WTC11 (cell line): ENCODE results near the gene ZNF764. TPM values are rescaled to one million over a fixed set of nuclear protein-coding genes. Genes with fewer than 3 reads are reported as not detected.

ENCODE experiments used
- ATAC-seq: fragments of 200-7000 bp; cut with Tn5 transposase; 2 replicates; pipeline ENCODE4 v1.10.0; 2021; ENCODE audit warnings: mild to moderate bottlenecking, moderate library complexity
- CTCF ChIA-PET: fragments of 300-600 bp; sonication (Branson Sonifier 250); formaldehyde crosslinking; loops from one replicate; lab custom pipeline; 2021; ENCODE audit warnings: antibody characterized with exemption; lab: Charles Lee
- POLR2A ChIA-PET: fragments of 350-600 bp; sonication (Branson Sonifier 250); formaldehyde crosslinking; loops from one replicate; lab custom pipeline; 2021; ENCODE audit warnings: antibody characterized with exemption; lab: Charles Lee
- DNase-seq: peaks from one replicate; pipeline ENCODE4 v3.0.0; 2021; ENCODE audit warnings: low spot score
- H3K27ac Mint-ChIP-seq: 2 replicates; pipeline ENCODE4 v1.8.0; 2021; ENCODE audit warnings: mixed read lengths
- H3K27me3 Mint-ChIP-seq: 2 replicates; pipeline ENCODE4 v1.8.0; 2021; ENCODE audit warnings: low read depth, mild to moderate bottlenecking, moderate library complexity, mixed read lengths
- H3K36me3 Mint-ChIP-seq: 2 replicates; pipeline ENCODE4 v1.8.0; 2021; ENCODE audit warnings: mixed read lengths
- H3K4me1 Mint-ChIP-seq: 2 replicates; pipeline ENCODE4 v1.8.0; 2022; ENCODE audit warnings: mixed read lengths
- H3K4me3 Mint-ChIP-seq: 2 replicates; pipeline ENCODE4 v1.8.0; 2021; ENCODE audit warnings: mild to moderate bottlenecking, moderate library complexity, mixed read lengths
- H3K9me3 Mint-ChIP-seq: 2 replicates; pipeline ENCODE4 v1.8.0; 2021; ENCODE audit warnings: mixed read lengths
- EMX1 ChIP-seq: fragments of 250-450 bp; sonication (Bioruptor Pico); IDR thresholded peaks from 2 replicates; pipeline ENCODE4 v1.8.0; 2021; ENCODE audit warnings: mild to moderate bottlenecking
- FOXK1 ChIP-seq: sonication (generic); formaldehyde crosslinking; IDR thresholded peaks from 2 replicates; pipeline ENCODE4 v1.8.0; 2022; ENCODE audit warnings: mild to moderate bottlenecking, moderate library complexity, missing genetic modification reagents
- GABPB1 ChIP-seq: sonication (generic); formaldehyde crosslinking; IDR thresholded peaks from 2 replicates; pipeline ENCODE4 v1.8.1; 2023; ENCODE audit warnings: mild to moderate bottlenecking, missing genetic modification reagents
- JUN ChIP-seq: sonication (generic); formaldehyde crosslinking; IDR thresholded peaks from 2 replicates; pipeline ENCODE4 v1.8.0; 2023; ENCODE audit warnings: mild to moderate bottlenecking, missing genetic modification reagents
- PRRX2 ChIP-seq: fragments of 250-450 bp; sonication (Bioruptor Pico); IDR thresholded peaks from 2 replicates; pipeline ENCODE4 v1.8.0; 2021; ENCODE audit warnings: mild to moderate bottlenecking
- RELA ChIP-seq: sonication (generic); formaldehyde crosslinking; IDR thresholded peaks from 2 replicates; pipeline ENCODE4 v1.8.1; 2022; ENCODE audit warnings: missing genetic modification reagents, mild to moderate bottlenecking, borderline replicate concordance
- TEAD1 ChIP-seq: sonication (generic); formaldehyde crosslinking; IDR thresholded peaks from 2 replicates; pipeline ENCODE4 v1.8.0; 2022; ENCODE audit warnings: mild to moderate bottlenecking, missing genetic modification reagents
- ZBTB21 ChIP-seq: sonication (generic); formaldehyde crosslinking; IDR thresholded peaks from 2 replicates; pipeline ENCODE4 v1.8.1; 2023; ENCODE audit warnings: mild to moderate bottlenecking, missing genetic modification reagents, borderline replicate concordance
- ZNF416 ChIP-seq: fragments of 250-450 bp; sonication (Bioruptor Pico); IDR thresholded peaks from 2 replicates; pipeline ENCODE4 v1.9.0; 2021; ENCODE audit warnings: mild to moderate bottlenecking, inconsistent platforms
- microRNA-seq: library from miRNA; unstranded; fragments of <30 nt; microRNA quantifications from one replicate; pipeline ENCODE4 v1.2.0, GENCODE V29; 2022; ENCODE audit warnings: borderline number of aligned reads
- total RNA-seq: library from RNA; stranded (reverse); gene quantifications from 3 replicates; pipeline ENCODE4 v1.2.3, GENCODE V29; 2021
- TF ChIP-seq, protein P1 (sequence below): sonication (generic); formaldehyde crosslinking; IDR thresholded peaks from 2 replicates; pipeline ENCODE4 v1.8.1; 2023; ENCODE audit warnings: mild to moderate bottlenecking, missing genetic modification reagents, moderate library complexity
- TF ChIP-seq, protein P2 (sequence below): fragments of 250-450 bp; sonication (Bioruptor Pico); conservative IDR thresholded peaks from 2 replicates; pipeline ENCODE4 v1.9.0; 2021; ENCODE audit warnings: mild to moderate bottlenecking
- TF ChIP-seq, protein P3 (sequence below): fragments of 250-450 bp; sonication (Bioruptor Pico); IDR thresholded peaks from 2 replicates; pipeline ENCODE4 v1.9.0; 2021; ENCODE audit warnings: moderate library complexity, mild to moderate bottlenecking, inconsistent platforms, borderline replicate concordance

Gene ZNF764
- total RNA-seq, 1 experiment from 2014 or later = 10.4 TPM

DNA sequence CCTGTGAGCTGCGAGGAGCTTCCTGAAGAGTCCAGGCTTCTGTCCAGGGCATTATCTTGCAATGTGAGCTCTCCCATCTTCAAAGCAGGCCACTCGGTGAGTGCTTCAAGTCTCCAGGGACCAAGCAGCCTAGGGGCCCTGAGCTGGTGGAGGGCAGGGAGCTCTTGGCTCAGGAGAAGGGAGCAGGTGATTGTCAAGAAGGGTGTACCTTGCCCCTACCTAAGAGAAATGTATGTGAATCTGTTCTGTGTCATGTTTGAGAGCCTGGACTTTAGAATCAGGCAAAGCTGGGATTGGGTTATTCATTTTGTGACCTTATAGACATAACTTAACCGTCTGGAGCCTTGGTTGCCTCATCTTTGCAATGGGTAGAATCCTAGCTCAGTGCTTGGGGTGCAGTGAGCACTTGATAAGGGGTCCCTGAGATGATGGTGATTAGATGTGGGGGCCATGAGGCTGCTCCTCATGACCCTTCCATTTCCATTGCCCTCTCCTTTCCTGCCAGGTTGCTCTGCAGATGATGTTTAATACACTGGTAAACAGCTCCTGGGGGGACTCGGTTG, 47.7 kb downstream of the ZNF764 start:
- ChIA-PET POLR2A (no interaction called here), CTCF (interaction anchor here (1.1 kb wide), 1 partner anchor 399 kb away, joined by 3 read pairs; no protein-coding TSS in a partner anchor)
- no peaks in the 10 kb centered on the region for H3K36me3 Mint-ChIP-seq
- no peaks in the 10 kb centered on the region for H3K4me1 Mint-ChIP-seq
- no peak overlapping the region for H3K27ac Mint-ChIP-seq
- no peak overlapping the region for H3K4me3 Mint-ChIP-seq
- TF ChIP-seq GABPB1 (CRISPR knock-in tag) = no peak
- ATAC-seq (no peak), DNase-seq (no peak)
- H3K9me3 Mint-ChIP-seq = no peaks in the 10 kb centered on the region
- peaks cover 7% of the 10 kb centered on the region for H3K27me3 Mint-ChIP-seq

DNA sequence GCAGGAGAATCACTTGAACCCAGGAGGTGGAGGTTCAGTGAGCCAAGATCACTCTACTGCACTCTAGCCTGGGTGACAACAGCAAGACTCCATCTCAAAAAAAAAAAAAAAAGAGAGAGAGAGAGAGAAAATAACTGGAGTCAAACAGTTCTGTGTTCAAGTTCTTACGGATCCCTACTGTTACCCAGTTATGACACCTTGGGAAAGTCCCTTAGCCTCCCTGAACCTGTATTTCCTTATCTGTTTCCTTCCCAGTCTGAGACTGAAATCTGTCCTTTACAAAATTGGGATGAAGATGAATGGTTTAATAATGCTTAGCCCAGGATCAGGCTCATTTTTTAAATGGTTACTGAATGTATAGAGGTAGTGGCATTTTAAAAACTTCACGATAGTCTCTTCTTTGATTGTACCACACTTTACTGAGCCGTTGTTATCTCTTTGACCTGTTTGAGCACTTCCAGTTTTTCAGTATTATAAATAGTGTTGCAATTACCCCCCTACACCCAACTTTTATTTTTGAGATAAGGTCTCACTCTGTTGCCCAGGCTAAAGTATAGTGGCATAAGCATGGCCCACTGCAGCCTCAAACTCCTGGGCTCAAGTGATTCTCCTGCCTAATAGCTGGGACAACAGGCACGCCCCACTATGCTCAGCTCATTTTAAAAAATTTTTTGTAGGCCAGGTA, 49.0 kb downstream of the ZNF764 start:
- ChIA-PET CTCF (interaction anchor here (1.1 to 1.5 kb wide), 2 partner anchors 79 to 89 kb away, joined by 3 to 9 read pairs; partner anchors contain the start of gene DCTPP1), POLR2A (interaction anchor here (0.6 kb wide), 1 partner anchor 77 kb away, joined by 3 read pairs; no protein-coding TSS in a partner anchor)
- DNase-seq (no peak), ATAC-seq (no peak)
- TF ChIP-seq FOXK1 (CRISPR knock-in tag) = no peak
- no peak for TF ChIP-seq EMX1
- no peak for TF ChIP-seq PRRX2 (CRISPR knock-in tag)
- TF ChIP-seq, protein P1, sequence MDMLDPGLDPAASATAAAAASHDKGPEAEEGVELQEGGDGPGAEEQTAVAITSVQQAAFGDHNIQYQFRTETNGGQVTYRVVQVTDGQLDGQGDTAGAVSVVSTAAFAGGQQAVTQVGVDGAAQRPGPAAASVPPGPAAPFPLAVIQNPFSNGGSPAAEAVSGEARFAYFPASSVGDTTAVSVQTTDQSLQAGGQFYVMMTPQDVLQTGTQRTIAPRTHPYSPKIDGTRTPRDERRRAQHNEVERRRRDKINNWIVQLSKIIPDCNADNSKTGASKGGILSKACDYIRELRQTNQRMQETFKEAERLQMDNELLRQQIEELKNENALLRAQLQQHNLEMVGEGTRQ = no peak
- TF ChIP-seq TEAD1 (CRISPR knock-in tag) = no peak
- TF ChIP-seq, protein P2, sequence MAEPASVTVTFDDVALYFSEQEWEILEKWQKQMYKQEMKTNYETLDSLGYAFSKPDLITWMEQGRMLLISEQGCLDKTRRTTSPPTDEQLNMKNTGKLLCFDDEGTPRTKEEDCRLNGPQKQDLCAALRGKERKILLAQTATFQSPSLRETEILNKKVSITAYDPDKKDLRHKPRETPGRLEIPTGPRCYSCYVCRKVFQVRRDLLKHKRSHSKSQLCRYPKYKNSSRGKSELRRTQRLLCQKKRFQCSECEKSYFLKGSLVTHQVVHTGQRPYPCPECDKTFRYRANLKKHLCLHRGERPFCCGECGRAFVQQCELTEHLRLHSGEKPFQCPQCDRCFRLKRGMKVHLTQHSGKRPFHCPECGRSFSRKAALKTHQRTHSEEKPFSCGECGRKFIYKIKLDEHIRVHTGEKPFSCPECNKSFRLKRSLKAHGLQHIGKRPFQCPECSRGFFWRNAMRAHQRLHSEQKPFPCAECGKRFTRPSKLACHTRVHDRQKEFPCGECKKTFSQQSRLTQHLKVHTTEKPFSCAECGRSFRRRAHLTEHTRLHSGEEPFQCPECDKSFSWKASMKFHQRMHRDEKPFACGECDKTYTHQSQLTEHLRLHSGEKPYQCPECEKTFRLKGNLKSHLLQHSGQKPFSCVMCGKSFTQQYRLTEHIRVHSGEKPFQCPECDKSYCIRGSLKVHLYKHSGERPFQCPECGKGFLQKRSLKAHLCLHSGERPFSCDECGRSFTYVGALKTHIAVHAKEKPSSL (CRISPR knock-in tag) = no peak
- no peak for TF ChIP-seq ZNF416
- TF ChIP-seq, protein P3, sequence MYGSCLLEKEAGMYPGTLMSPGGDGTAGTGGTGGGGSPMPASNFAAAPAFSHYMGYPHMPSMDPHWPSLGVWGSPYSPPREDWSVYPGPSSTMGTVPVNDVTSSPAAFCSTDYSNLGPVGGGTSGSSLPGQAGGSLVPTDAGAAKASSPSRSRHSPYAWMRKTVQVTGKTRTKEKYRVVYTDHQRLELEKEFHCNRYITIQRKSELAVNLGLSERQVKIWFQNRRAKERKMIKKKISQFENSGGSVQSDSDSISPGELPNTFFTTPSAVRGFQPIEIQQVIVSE (CRISPR knock-in tag) = no peak
- TF ChIP-seq RELA (CRISPR knock-in tag) = no peak
- TF ChIP-seq JUN (CRISPR knock-in tag) = no peak
- TF ChIP-seq ZBTB21 (CRISPR knock-in tag) = no peak
- Mint-ChIP-seq H3K4me3 (no peak overlapping the region), H3K27me3 (peaks cover 4% of the 10 kb centered on the region), H3K27ac (no peak overlapping the region), H3K9me3 (no peaks in the 10 kb centered on the region), H3K4me1 (no peaks in the 10 kb centered on the region), H3K36me3 (no peaks in the 10 kb centered on the region)

Small RNA genes lying within 50 kb of the gene (microRNA-seq; reads per million reads assigned to microRNA genes)
- gene MIR4518 = not detected

Other genes with a start within 250 kb of the ZNF764 start
- gene CD2BP2, start 203.1 kb downstream of the ZNF764 start, total RNA-seq = 51.0 to 56.6 TPM (median 51.1 TPM) in 3 replicates
- 33.4 to 40.5 TPM (median 34.6 TPM) in 3 replicates for gene TBC1D10B, start 187.9 kb downstream of the ZNF764 start, total RNA-seq
- gene MYL11, start 183.6 kb downstream of the ZNF764 start, total RNA-seq = 0.80 to 1.3 TPM (median 0.85 TPM) in 3 replicates
- 2.3 to 2.7 TPM (median 2.6 TPM) in 3 replicates for gene SEPTIN1, start 175.8 kb downstream of the ZNF764 start, total RNA-seq
- gene ZNF48, start 163.0 kb downstream of the ZNF764 start, total RNA-seq = 31.3 to 39.3 TPM (median 32.1 TPM) in 3 replicates
- 10.0 to 12.5 TPM (median 11.3 TPM) in 3 replicates for gene ZNF771, start 150.8 kb downstream of the ZNF764 start, total RNA-seq
- gene DCTPP1, start 128.3 kb downstream of the ZNF764 start, total RNA-seq = 69.0 to 72.2 TPM (median 70.5 TPM) in 3 replicates
- gene SEPHS2, start 112.5 kb downstream of the ZNF764 start, total RNA-seq = 50.4 to 55.2 TPM (median 53.5 TPM) in 3 replicates
- gene ITGAL, start 85.6 kb downstream of the ZNF764 start, total RNA-seq = 0.64 to 1.1 TPM (median 1.0 TPM) in 3 replicates
- gene ZNF768, start 31.8 kb downstream of the ZNF764 start, total RNA-seq = 35.9 to 43.0 TPM (median 42.4 TPM) in 3 replicates
- gene ZNF747, start 23.5 kb downstream of the ZNF764 start, total RNA-seq = 11.3 to 11.7 TPM (median 11.5 TPM) in 3 replicates
- 4.2 to 6.0 TPM (median 4.9 TPM) in 3 replicates for gene ZNF688, start 13.3 kb upstream of the ZNF764 start, total RNA-seq
- gene ZNF785, start 27.3 kb upstream of the ZNF764 start, total RNA-seq = 15.4 to 16.5 TPM (median 16.0 TPM) in 3 replicates
- gene ZNF689, start 52.0 kb upstream of the ZNF764 start, total RNA-seq = 13.2 to 16.3 TPM (median 15.9 TPM) in 3 replicates
- 21.9 to 24.3 TPM (median 22.0 TPM) in 3 replicates for gene PRR14, start 92.6 kb upstream of the ZNF764 start, total RNA-seq
- gene FBRS, start 100.1 kb upstream of the ZNF764 start, total RNA-seq = 18.9 to 23.2 TPM (median 19.9 TPM) in 3 replicates
- gene SRCAP, start 140.8 kb upstream of the ZNF764 start, total RNA-seq = 54.9 to 58.5 TPM (median 55.8 TPM) in 3 replicates
- 40.8 to 50.5 TPM (median 45.0 TPM) in 3 replicates for gene PHKG2, start 190.1 kb upstream of the ZNF764 start, total RNA-seq
- 4.6 to 6.6 TPM (median 6.2 TPM) in 3 replicates for gene CFAP119, start 203.7 kb upstream of the ZNF764 start, total RNA-seq
- gene RNF40, start 203.9 kb upstream of the ZNF764 start, total RNA-seq = 63.7 to 77.1 TPM (median 66.9 TPM) in 3 replicates
- gene ZNF629, start 228.8 kb upstream of the ZNF764 start, total RNA-seq = 18.7 to 20.0 TPM (median 19.7 TPM) in 3 replicates